Measurements from ENCODE around the gene MAST2. TPM values are rescaled to one million over a fixed set of nuclear protein-coding genes. Genes with fewer than 3 reads are reported as not detected.

MAST2 gene
- total RNA-seq, 1 experiment from 2014 or later = 41.9 TPM

DNA sequence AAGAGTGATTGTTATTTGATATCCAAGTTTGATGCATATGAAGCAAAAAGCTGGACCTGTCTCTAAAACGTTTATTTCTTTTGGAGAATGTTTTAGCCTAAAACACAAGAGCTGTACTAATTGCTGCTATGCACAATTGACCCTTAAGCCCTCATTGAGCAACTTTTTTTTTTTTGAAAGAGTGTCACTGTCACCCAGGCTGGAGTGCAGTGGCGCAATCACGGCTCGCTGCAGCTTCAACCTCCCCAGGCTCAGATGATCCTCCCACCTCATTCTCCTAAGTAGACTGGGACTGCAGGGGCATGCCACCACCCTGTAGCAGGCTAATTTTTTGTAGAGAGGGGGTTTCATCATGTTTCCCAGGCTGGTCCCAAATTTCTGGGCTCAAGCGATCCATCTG, 199.9 kb downstream of the MAST2 start:
- CTCF ChIA-PET = no interaction called here

More for the DNA sequence above, 199.9 kb downstream of the MAST2 start:
- no peaks in the 10 kb centered on the region for H3K9me2 ChIP-seq (ENCODE audit: insufficient read depth)
- no peak overlapping the region for H3K27ac ChIP-seq (ENCODE audit: low read depth, low read length)
- no peaks in the 10 kb centered on the region for H4K20me1 ChIP-seq (ENCODE audit: insufficient read depth)
- ATAC-seq (no peak), DNase-seq (ENCODE audit: low read depth, low spot score) (no peak)
- intact Hi-C loops (cut with micrococcal nuclease) = no loop called here
- ChIA-PET POLR2A (no interaction called here), RAD21 (ENCODE audit: low non-redundant PET in 1 of 2, low total read pairs in 2 of 2, uncharacterized antibody in 2 of 2, unreplicated experiment in 2 of 2) (no interaction called here)
- H3K4me1 ChIP-seq (ENCODE audit: control insufficient read depth in 1 of 2, insufficient read depth in 2 of 2, low read length in 2 of 2) = peaks cover 0 to 5% of the 10 kb centered on the region in 2 experiments; a peak in 1 of 4 replicates
- no peaks in the 10 kb centered on the region for H3K27me3 ChIP-seq (ENCODE audit: insufficient read depth, low read length)
- H3K4me3 ChIP-seq (replicated peaks in 1 of 2; ENCODE audit: low read depth in 1 of 2, low read length in 2 of 2) = no peak overlapping the region
- H3K36me3 ChIP-seq (ENCODE audit: control insufficient read depth in 1 of 2, insufficient read depth in 2 of 2, low read length in 2 of 2) = peaks cover 19 to 25% of the 10 kb centered on the region in 2 experiments; a peak in 3 of 4 replicates
- BruUV-seq (replicated peaks) = no TSS peak
- H3K9me3 ChIP-seq (ENCODE audit: control insufficient read depth in 1 of 2, insufficient read depth in 1 of 2, low read depth in 1 of 2, low read length in 2 of 2) = no peaks in the 10 kb centered on the region
- TF ChIP-seq RAD21 (IDR thresholded peaks at IDR 0.05; ENCODE audit: low read depth) (no peak), JUND (IDR thresholded peaks at IDR 0.05) (no peak), POLR2A (IDR thresholded peaks at IDR 0.05; ENCODE audit: borderline replicate concordance, extremely low read depth, insufficient read depth, insufficient read length) (no peak), ZFX (IDR thresholded peaks at IDR 0.05) (no peak), ELF1 (IDR thresholded peaks at IDR 0.05; ENCODE audit: borderline replicate concordance, low read depth) (no peak), EGR1 (IDR thresholded peaks at IDR 0.05; ENCODE audit: low read depth) (no peak), CBX3 (IDR thresholded peaks at IDR 0.05; ENCODE audit: low read depth) (no peak), ZNF274 (IDR thresholded peaks at IDR 0.05; ENCODE audit: low read depth, low read length) (no peak), POLR2AphosphoS5 (IDR thresholded peaks at IDR 0.05; ENCODE audit: low read depth, low read length) (no peak), CEBPB (IDR thresholded peaks at IDR 0.05; ENCODE audit: low read depth) (no peak), YY1 (IDR thresholded peaks at IDR 0.05; ENCODE audit: extremely low read depth, insufficient replicate concordance, low read depth, low read length) (no peak)
- TF ChIP-seq, protein P1, sequence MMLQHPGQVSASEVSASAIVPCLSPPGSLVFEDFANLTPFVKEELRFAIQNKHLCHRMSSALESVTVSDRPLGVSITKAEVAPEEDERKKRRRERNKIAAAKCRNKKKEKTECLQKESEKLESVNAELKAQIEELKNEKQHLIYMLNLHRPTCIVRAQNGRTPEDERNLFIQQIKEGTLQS (IDR thresholded peaks at IDR 0.05) = no peak
- TF ChIP-seq, protein P2, sequence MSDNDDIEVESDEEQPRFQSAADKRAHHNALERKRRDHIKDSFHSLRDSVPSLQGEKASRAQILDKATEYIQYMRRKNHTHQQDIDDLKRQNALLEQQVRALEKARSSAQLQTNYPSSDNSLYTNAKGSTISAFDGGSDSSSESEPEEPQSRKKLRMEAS (IDR thresholded peaks at IDR 0.05) = no peak
- TF ChIP-seq, protein P3, sequence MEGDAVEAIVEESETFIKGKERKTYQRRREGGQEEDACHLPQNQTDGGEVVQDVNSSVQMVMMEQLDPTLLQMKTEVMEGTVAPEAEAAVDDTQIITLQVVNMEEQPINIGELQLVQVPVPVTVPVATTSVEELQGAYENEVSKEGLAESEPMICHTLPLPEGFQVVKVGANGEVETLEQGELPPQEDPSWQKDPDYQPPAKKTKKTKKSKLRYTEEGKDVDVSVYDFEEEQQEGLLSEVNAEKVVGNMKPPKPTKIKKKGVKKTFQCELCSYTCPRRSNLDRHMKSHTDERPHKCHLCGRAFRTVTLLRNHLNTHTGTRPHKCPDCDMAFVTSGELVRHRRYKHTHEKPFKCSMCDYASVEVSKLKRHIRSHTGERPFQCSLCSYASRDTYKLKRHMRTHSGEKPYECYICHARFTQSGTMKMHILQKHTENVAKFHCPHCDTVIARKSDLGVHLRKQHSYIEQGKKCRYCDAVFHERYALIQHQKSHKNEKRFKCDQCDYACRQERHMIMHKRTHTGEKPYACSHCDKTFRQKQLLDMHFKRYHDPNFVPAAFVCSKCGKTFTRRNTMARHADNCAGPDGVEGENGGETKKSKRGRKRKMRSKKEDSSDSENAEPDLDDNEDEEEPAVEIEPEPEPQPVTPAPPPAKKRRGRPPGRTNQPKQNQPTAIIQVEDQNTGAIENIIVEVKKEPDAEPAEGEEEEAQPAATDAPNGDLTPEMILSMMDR (IDR thresholded peaks at IDR 0.05 in 2 of 3, conservative IDR thresholded peaks at IDR 0.05 in 1 of 3; ENCODE audit: borderline replicate concordance in 1 of 3, insufficient read depth in 1 of 3, low read depth in 2 of 3, low read length in 2 of 3) = no peak
- TF ChIP-seq, protein P4, sequence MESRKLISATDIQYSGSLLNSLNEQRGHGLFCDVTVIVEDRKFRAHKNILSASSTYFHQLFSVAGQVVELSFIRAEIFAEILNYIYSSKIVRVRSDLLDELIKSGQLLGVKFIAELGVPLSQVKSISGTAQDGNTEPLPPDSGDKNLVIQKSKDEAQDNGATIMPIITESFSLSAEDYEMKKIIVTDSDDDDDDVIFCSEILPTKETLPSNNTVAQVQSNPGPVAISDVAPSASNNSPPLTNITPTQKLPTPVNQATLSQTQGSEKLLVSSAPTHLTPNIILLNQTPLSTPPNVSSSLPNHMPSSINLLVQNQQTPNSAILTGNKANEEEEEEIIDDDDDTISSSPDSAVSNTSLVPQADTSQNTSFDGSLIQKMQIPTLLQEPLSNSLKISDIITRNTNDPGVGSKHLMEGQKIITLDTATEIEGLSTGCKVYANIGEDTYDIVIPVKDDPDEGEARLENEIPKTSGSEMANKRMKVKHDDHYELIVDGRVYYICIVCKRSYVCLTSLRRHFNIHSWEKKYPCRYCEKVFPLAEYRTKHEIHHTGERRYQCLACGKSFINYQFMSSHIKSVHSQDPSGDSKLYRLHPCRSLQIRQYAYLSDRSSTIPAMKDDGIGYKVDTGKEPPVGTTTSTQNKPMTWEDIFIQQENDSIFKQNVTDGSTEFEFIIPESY (IDR thresholded peaks at IDR 0.05; ENCODE audit: extremely low read depth, insufficient replicate concordance, low read length) = no peak
- no peaks in the 10 kb centered on the region for H3K79me2 ChIP-seq (ENCODE audit: insufficient read depth, low read length)
- no peak overlapping the region for H3K4me2 ChIP-seq (ENCODE audit: low read length)
- no peak overlapping the region for H2AFZ ChIP-seq (ENCODE audit: low read depth, low read length, poor library complexity, severe bottlenecking)
- no peak overlapping the region for H3K9ac ChIP-seq (ENCODE audit: low read length)
